ENCODE results near the gene UBC. TPM values are rescaled to one million over a fixed set of nuclear protein-coding genes. Genes with fewer than 3 reads are reported as not detected.

UBC gene
- total RNA-seq: 2,465 and 2,795 TPM in 2 replicates

DNA sequence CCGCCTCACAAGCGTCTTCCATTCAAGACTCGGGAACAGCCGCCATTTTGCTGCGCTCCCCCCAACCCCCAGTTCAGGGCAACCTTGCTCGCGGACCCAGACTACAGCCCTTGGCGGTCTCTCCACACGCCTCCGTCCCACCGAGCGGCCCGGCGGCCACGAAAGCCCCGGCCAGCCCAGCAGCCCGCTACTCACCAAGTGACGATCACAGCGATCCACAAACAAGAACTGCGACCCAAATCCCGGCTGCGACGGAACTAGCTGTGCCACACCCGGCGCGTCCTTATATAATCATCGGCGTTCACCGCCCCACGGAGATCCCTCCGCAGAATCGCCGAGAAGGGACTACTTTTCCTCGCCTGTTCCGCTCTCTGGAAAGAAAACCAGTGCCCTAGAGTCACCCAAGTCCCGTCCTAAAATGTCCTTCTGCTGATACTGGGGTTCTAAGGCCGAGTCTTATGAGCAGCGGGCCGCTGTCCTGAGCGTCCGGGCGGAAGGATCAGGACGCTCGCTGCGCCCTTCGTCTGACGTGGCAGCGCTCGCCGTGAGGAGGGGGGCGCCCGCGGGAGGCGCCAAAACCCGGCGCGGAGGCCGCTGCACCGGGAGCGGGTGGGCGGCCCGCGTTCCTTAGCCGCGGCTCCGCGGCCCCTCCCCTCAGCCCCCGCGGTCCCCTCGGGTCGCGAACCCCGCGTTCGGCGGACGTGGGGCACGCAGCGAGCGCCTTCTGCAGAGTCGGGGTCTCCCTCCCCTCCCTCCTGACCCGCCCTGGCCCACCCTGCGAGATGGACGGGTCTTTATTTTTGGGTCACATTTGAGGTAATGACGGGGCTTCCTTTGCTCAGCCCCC is at the start of gene UBC:
UBC (minus strand) TSS at position 259 of the 847 bp plus-strand sequence. CDS start 879 bp downstream, outside the sequence.

GRCh38 chr12:124863416-124864325 is 50.8 kb downstream of the UBC start, which contains the start of gene SCARB1:
Gene SCARB1 (minus strand): TSS chr12:124863864. CDS start chr12:124863720, 144 bp downstream.

Other genes starting within 250 kb of the UBC start
- 8.2 and 12.2 TPM in 2 replicates for gene SCARB1, start 50.8 kb downstream of the UBC start, total RNA-seq
- gene DHX37, start 74.5 kb upstream of the UBC start, total RNA-seq: 8.5 and 11.0 TPM in 2 replicates
- 3.9 and 6.3 TPM in 2 replicates for gene BRI3BP, start 79.0 kb upstream of the UBC start, total RNA-seq
- 13.3 and 18.5 TPM in 2 replicates for gene AACS, start 150.8 kb upstream of the UBC start, total RNA-seq

Measured in aortic smooth muscle cell (primary cell).